KG1 (cell line): ENCODE data around the gene SURF6.
A peak's percentile ranks its signal among the peaks of the same experiment; 100 is the strongest.

ENCODE experiments used
- DNase-seq: peaks from one replicate; lab custom pipeline; 2025; lab: John Stamatoyannopoulos, UW

Gene SURF6

GRCh38 chr9:133367778-133368177 lies 31.8 kb upstream of the SURF6 start:
- DNase-seq: no peak

GRCh38 chr9:133367221-133367620 lies 31.2 kb upstream of the SURF6 start:
- no peak for DNase-seq

GRCh38 chr9:133366435-133366834 lies 30.4 kb upstream of the SURF6 start:
- no peak for DNase-seq

GRCh38 chr9:133362359-133363044 lies 26.5 kb upstream of the SURF6 start:
- no peak for DNase-seq

- no peak for DNase-seq
Measured at GRCh38 chr9:133361507-133362092, 25.6 kb upstream of the SURF6 start.

GRCh38 chr9:133360400-133361393 lies 24.7 kb upstream of the SURF6 start:
- DNase-seq: no peak

- no peak for DNase-seq
Measured at GRCh38 chr9:133359399-133360175, 23.6 kb upstream of the SURF6 start.

- no peak for DNase-seq
Measured at GRCh38 chr9:133357656-133358055, 21.7 kb upstream of the SURF6 start.

GRCh38 chr9:133356391-133357091 lies 20.6 kb upstream of the SURF6 start, which contains the start of the genes SURF1 and SURF2:
TSS of gene SURF1 (minus strand) at chr9:133356487. CDS start at chr9:133356453, 34 bp downstream.
TSS of gene SURF2 (plus strand) at chr9:133356550. CDS start at chr9:133356593, 43 bp downstream.
- peak; percentile 69 for DNase-seq

- no peak for DNase-seq
Measured at GRCh38 chr9:133355881-133356357, 19.9 kb upstream of the SURF6 start.

- no peak for DNase-seq
Measured at GRCh38 chr9:133354766-133355165, 18.8 kb upstream of the SURF6 start.

- no peak for DNase-seq
Measured at GRCh38 chr9:133353548-133353947, 17.6 kb upstream of the SURF6 start.

GRCh38 chr9:133352635-133353340 lies 16.8 kb upstream of the SURF6 start:
- DNase-seq: no peak

GRCh38 chr9:133351908-133352634 lies 16.1 kb upstream of the SURF6 start:
- no peak for DNase-seq

- DNase-seq: no peak
Measured at GRCh38 chr9:133351526-133351907, 15.5 kb upstream of the SURF6 start.

GRCh38 chr9:133349965-133350616 lies 14.1 kb upstream of the SURF6 start:
- DNase-seq: no peak

GRCh38 chr9:133348718-133349573 lies 13.0 kb upstream of the SURF6 start:
- no peak for DNase-seq
